GM12878 (cell line): Measurements from ENCODE around the gene HOOK2. TPM values are rescaled to one million over a fixed set of nuclear protein-coding genes. Genes with fewer than 3 reads are reported as not detected.

ENCODE experiments used
- ASH2L ChIP-seq: fragments of 300-600, 200-600 bp; sonication (generic); IDR thresholded peaks from 2 replicates; pipeline ENCODE4 v1.6.1; 2017; ENCODE audit warnings: low read depth, mild to moderate bottlenecking, borderline replicate concordance
- ATF7 ChIP-seq: fragments of 450-650 bp; IDR thresholded peaks from 2 replicates; pipeline ENCODE4 v1.6.1; 2016; ENCODE audit warnings: low read depth, mild to moderate bottlenecking
- CEBPB ChIP-seq, 2 experiments: fragments of 150-350 bp in 1 of 2; IDR thresholded peaks; 2 replicates each; pipeline ENCODE4 v1.6.1; 2012 to 2014; ENCODE audit warnings: low read depth in 2 of 2, low read length in 2 of 2, borderline replicate concordance in 1 of 2, inconsistent platforms in 1 of 2
- CREM ChIP-seq: IDR thresholded peaks from 2 replicates; pipeline ENCODE4 v1.6.1; 2014; ENCODE audit warnings: antibody characterized with exemption, low read depth
- HDAC6 ChIP-seq: fragments of 200-600 bp; sonication (generic); IDR thresholded peaks from one replicate; pipeline ENCODE4 v1.8.0; 2017; ENCODE audit warnings: antibody characterized with exemption; ENCODE audit not compliant: unreplicated experiment
- JUND ChIP-seq: IDR thresholded peaks from 2 replicates; pipeline ENCODE4 v1.6.1; 2012; ENCODE audit warnings: low read depth, mild to moderate bottlenecking, low read length, improper control_type of control experiment, moderate library complexity
- NFIC ChIP-seq: IDR thresholded peaks from 2 replicates; pipeline ENCODE4 v1.6.1; 2012; ENCODE audit warnings: low read depth, mild to moderate bottlenecking, inconsistent platforms, low read length, moderate library complexity
- NFYA ChIP-seq: IDR thresholded peaks from 2 replicates; pipeline ENCODE4 v1.6.1; 2011; ENCODE audit warnings: low read depth, mild to moderate bottlenecking, low read length, improper control_type of control experiment, borderline replicate concordance
- PKNOX1 ChIP-seq: fragments of 450-650 bp; IDR thresholded peaks from 2 replicates; pipeline ENCODE4 v1.6.1; 2016; ENCODE audit warnings: mild to moderate bottlenecking
- RB1 ChIP-seq: fragments of 450-650 bp; formaldehyde crosslinking; IDR thresholded peaks from 2 replicates; pipeline ENCODE4 v1.6.1; 2017; ENCODE audit warnings: mild to moderate bottlenecking, borderline replicate concordance
- RCOR1 ChIP-seq: conservative IDR thresholded peaks from 2 replicates; pipeline ENCODE4 v1.6.1; 2012; ENCODE audit warnings: low read depth, low read length, improper control_type of control experiment
- SMAD1 ChIP-seq: fragments of 450-650 bp; IDR thresholded peaks from 2 replicates; pipeline ENCODE4 v1.6.1; 2018; ENCODE audit warnings: mild to moderate bottlenecking, low read depth; ENCODE audit not compliant: partially characterized antibody
- SPI1 ChIP-seq: IDR thresholded peaks from 2 replicates; pipeline ENCODE4 v1.6.1; 2011; ENCODE audit warnings: low read depth, mild to moderate bottlenecking, low read length, moderate library complexity, borderline replicate concordance; ENCODE audit not compliant: insufficient read depth
- SUPT20H ChIP-seq: IDR thresholded peaks from 2 replicates; pipeline ENCODE4 v1.6.1; 2011; ENCODE audit warnings: low read depth, mild to moderate bottlenecking, low read length, moderate library complexity, borderline replicate concordance; ENCODE audit not compliant: control insufficient read depth
- YBX1 ChIP-seq: fragments of 450-650 bp; IDR thresholded peaks from 2 replicates; pipeline ENCODE4 v1.6.1; 2016; ENCODE audit warnings: antibody characterized with exemption
- YY1 ChIP-seq: IDR thresholded peaks from 2 replicates; pipeline ENCODE4 v1.6.1; 2011; ENCODE audit warnings: low read depth, mild to moderate bottlenecking, low read length
- polyA plus RNA-seq, 11 experiments: library from polyadenylated mRNA; depleted of rRNA in 4 of 11; unstranded in 6 of 11; stranded (reverse) in 5 of 11; fragments of >200 nt; fragmentation: Nextera tagmentation in 4 of 11; fragmentation: Illumina TruSeq in 1 of 11; extraction: Ambion mirVana in 4 of 11; extraction: Trizol in 1 of 11; gene quantifications; 1 replicate in 1 of 11; 2 replicates in 10 of 11; pipeline versions ENCODE4 v1.2.1 to v1.2.3, GENCODE V29; 2011 to 2016; ENCODE audit warnings: inconsistent platforms in 2 of 11, missing spikeins in 2 of 11, low read depth in 1 of 11
- total RNA-seq, 4 experiments: library from RNA; depleted of rRNA in 3 of 4; stranded (reverse); fragments of >200 nt in 3 of 4; fragmentation: Illumina TruSeq in 1 of 4; extraction: Trizol in 1 of 4; gene quantifications; 2 replicates each; pipeline versions ENCODE4 v1.2.1 to v1.2.3, GENCODE V29; 2013 to 2021
- TF ChIP-seq, protein P1 (sequence below): fragments of 450-650 bp; formaldehyde crosslinking; IDR thresholded peaks from 2 replicates; pipeline ENCODE4 v1.4.0; 2020; ENCODE audit warnings: mild to moderate bottlenecking, moderate library complexity
- TF ChIP-seq, protein P2 (sequence below): IDR thresholded peaks from 2 replicates; pipeline ENCODE4 v1.6.1; 2012; ENCODE audit warnings: mild to moderate bottlenecking, low read depth, low read length
- TF ChIP-seq, protein P3 (sequence below): IDR thresholded peaks from 2 replicates; pipeline ENCODE4 v1.6.1; 2011; ENCODE audit warnings: mild to moderate bottlenecking, low read depth, low read length, moderate library complexity; ENCODE audit not compliant: insufficient replicate concordance

Gene HOOK2
- total and polyA plus RNA-seq, 10 of the 15 experiments (the other 5 are each of a cell fraction or from before 2014, with no cell fraction given) = 1.5 to 9.6 (median 6.2) TPM

DNA sequence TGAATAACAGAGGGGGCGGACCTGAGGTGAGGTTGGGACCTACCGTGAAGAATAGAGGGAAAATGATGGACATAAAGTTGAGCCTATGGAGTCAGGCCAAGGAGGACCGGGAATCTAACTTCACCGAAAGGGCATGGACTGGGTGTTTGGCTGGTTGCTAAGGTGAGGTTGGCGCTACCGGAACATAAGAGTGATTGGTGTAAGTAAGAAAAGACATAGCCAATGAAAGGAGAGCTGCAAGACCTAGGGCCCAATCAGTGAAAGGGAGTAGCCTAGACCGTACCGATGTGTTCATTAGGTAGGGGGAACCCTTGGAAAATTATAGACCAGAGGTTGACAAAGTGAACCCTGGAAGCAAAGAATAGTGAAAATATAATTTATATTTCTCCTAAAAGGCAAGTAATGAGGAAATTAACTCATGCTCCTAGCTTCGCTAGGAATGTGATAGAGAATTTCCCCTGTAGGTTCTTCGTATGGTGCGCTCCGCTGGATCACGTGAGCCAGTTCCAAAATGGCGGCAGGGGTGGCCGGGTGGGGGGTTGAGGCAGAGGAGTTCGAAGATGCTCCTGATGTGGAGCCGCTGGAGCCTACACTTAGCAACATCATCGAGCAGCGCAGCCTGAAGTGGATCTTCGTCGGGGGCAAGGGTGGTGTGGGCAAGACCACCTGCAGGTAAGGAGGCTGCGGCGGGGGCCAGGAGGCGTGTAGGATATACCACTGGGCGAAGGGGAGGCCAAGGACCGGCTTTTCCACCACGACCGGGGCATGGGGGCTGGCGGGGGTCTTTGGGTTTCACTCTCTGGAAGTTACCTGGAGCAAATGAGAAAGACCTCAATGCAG is 38.1 kb downstream of the HOOK2 start, which contains the start of gene GET3 (continued):
- TF ChIP-seq, protein P1, sequence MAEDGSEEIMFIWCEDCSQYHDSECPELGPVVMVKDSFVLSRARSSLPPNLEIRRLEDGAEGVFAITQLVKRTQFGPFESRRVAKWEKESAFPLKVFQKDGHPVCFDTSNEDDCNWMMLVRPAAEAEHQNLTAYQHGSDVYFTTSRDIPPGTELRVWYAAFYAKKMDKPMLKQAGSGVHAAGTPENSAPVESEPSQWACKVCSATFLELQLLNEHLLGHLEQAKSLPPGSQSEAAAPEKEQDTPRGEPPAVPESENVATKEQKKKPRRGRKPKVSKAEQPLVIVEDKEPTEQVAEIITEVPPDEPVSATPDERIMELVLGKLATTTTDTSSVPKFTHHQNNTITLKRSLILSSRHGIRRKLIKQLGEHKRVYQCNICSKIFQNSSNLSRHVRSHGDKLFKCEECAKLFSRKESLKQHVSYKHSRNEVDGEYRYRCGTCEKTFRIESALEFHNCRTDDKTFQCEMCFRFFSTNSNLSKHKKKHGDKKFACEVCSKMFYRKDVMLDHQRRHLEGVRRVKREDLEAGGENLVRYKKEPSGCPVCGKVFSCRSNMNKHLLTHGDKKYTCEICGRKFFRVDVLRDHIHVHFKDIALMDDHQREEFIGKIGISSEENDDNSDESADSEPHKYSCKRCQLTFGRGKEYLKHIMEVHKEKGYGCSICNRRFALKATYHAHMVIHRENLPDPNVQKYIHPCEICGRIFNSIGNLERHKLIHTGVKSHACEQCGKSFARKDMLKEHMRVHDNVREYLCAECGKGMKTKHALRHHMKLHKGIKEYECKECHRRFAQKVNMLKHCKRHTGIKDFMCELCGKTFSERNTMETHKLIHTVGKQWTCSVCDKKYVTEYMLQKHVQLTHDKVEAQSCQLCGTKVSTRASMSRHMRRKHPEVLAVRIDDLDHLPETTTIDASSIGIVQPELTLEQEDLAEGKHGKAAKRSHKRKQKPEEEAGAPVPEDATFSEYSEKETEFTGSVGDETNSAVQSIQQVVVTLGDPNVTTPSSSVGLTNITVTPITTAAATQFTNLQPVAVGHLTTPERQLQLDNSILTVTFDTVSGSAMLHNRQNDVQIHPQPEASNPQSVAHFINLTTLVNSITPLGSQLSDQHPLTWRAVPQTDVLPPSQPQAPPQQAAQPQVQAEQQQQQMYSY (CRISPR knock-in tag) = no peak
- TF ChIP-seq YY1 (peak; percentile 100), ASH2L (no peak), CEBPB (IDR thresholded peaks at IDR 0.05; ENCODE audit: borderline replicate concordance in 1 of 2, low read depth in 2 of 2, low read length in 2 of 2) (no peak), YBX1 (no peak), SMAD1 (peak; percentile 36), NFIC (peak; percentile 90), PKNOX1 (peak; percentile 98), RCOR1 (no peak), RB1 (peak; percentile 73; the same call in 1 of the 2 replicates), NFYA (peak; percentile 62), JUND (peak; percentile 98), SPI1 (no peak), ATF7 (peak; percentile 100), HDAC6 (no peak), CREM (0 out of 2 replicates have a peak, but pooled peaks have one; percentile 12), SUPT20H (no peak)
- TF ChIP-seq, protein P2, sequence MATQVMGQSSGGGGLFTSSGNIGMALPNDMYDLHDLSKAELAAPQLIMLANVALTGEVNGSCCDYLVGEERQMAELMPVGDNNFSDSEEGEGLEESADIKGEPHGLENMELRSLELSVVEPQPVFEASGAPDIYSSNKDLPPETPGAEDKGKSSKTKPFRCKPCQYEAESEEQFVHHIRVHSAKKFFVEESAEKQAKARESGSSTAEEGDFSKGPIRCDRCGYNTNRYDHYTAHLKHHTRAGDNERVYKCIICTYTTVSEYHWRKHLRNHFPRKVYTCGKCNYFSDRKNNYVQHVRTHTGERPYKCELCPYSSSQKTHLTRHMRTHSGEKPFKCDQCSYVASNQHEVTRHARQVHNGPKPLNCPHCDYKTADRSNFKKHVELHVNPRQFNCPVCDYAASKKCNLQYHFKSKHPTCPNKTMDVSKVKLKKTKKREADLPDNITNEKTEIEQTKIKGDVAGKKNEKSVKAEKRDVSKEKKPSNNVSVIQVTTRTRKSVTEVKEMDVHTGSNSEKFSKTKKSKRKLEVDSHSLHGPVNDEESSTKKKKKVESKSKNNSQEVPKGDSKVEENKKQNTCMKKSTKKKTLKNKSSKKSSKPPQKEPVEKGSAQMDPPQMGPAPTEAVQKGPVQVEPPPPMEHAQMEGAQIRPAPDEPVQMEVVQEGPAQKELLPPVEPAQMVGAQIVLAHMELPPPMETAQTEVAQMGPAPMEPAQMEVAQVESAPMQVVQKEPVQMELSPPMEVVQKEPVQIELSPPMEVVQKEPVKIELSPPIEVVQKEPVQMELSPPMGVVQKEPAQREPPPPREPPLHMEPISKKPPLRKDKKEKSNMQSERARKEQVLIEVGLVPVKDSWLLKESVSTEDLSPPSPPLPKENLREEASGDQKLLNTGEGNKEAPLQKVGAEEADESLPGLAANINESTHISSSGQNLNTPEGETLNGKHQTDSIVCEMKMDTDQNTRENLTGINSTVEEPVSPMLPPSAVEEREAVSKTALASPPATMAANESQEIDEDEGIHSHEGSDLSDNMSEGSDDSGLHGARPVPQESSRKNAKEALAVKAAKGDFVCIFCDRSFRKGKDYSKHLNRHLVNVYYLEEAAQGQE = 0 out of 2 replicates have a peak, but pooled peaks have one; percentile 17
- TF ChIP-seq, protein P3, sequence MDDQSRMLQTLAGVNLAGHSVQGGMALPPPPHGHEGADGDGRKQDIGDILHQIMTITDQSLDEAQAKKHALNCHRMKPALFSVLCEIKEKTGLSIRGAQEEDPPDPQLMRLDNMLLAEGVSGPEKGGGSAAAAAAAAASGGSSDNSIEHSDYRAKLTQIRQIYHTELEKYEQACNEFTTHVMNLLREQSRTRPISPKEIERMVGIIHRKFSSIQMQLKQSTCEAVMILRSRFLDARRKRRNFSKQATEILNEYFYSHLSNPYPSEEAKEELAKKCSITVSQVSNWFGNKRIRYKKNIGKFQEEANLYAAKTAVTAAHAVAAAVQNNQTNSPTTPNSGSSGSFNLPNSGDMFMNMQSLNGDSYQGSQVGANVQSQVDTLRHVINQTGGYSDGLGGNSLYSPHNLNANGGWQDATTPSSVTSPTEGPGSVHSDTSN = peak; percentile 90
